CD4-positive, alpha-beta T cell (primary cell): ENCODE measurements around the gene PCDH19. TPM values are rescaled to one million over a fixed set of nuclear protein-coding genes. Genes with fewer than 3 reads are reported as not detected.

ENCODE experiments used
- ATAC-seq: fragments of 200-7000 bp; cut with Tn5 transposase; one replicate; pipeline ENCODE4 v1.10.0; 2022; ENCODE audit warnings: mild to moderate bottlenecking; ENCODE audit not compliant: poor library complexity
- CTCF ChIA-PET: fragments of 350-600 bp; sonication (Branson Sonifier 250); formaldehyde crosslinking; loops from one replicate; lab custom pipeline; 2021; ENCODE audit warnings: antibody characterized with exemption, inconsistent platforms; lab: Charles Lee
- POLR2A ChIA-PET: fragments of 350-600 bp; sonication (Branson Sonifier 250); formaldehyde crosslinking; loops from one replicate; lab custom pipeline; 2021; ENCODE audit warnings: antibody characterized with exemption, inconsistent platforms; lab: Charles Lee
- DNase-seq, 14 experiments: peaks; one replicate each; pipeline ENCODE4 v3.0.0-alpha.2; 2013 to 2020; ENCODE audit warnings: mixed read lengths in 2 of 14
- H3K27ac ChIP-seq, 2 donors: one replicate each; pipeline versions ENCODE4 v1.5.1 to v1.7.0; 2013; ENCODE audit warnings: low read length in 2 of 2, low read depth in 1 of 2, mild to moderate bottlenecking in 1 of 2
- H3K27me3 ChIP-seq, 2 experiments: 1 replicate in 1 of 2; 2 replicates in 1 of 2; pipeline versions ENCODE4 v1.6.1 to v1.7.0; 2013; ENCODE audit warnings: low read length in 2 of 2, control low read depth in 1 of 2, mild to moderate bottlenecking in 1 of 2, moderate library complexity in 1 of 2; ENCODE audit not compliant: insufficient read depth in 2 of 2, control insufficient read depth in 1 of 2
- H3K36me3 ChIP-seq: one replicate; pipeline ENCODE4 v1.6.1; 2013; ENCODE audit warnings: low read length, control low read depth; ENCODE audit not compliant: insufficient read depth
- H3K4me1 ChIP-seq: one replicate; pipeline ENCODE4 v1.6.1; 2013; ENCODE audit warnings: low read length, control low read depth; ENCODE audit not compliant: insufficient read depth
- H3K4me3 ChIP-seq: one replicate; pipeline ENCODE4 v1.5.1; 2013; ENCODE audit warnings: mild to moderate bottlenecking, low read length, moderate library complexity
- H3K9me3 ChIP-seq, 2 experiments: 1 replicate in 1 of 2; 2 replicates in 1 of 2; pipeline versions ENCODE4 v1.6.1 to v1.7.0; 2013; ENCODE audit warnings: low read length in 2 of 2, mild to moderate bottlenecking in 2 of 2, control low read depth in 1 of 2, moderate library complexity in 1 of 2; ENCODE audit not compliant: control insufficient read depth in 1 of 2, insufficient read depth in 1 of 2
- H3K27ac Mint-ChIP-seq: one replicate; pipeline ENCODE4 v1.8.0; 2020; ENCODE audit warnings: mixed read lengths
- H3K27me3 Mint-ChIP-seq: one replicate; pipeline ENCODE4 v1.8.0; 2021; ENCODE audit warnings: mixed read lengths
- H3K36me3 Mint-ChIP-seq: one replicate; pipeline ENCODE4 v1.8.0; 2021; ENCODE audit warnings: low read depth, mixed read lengths
- H3K4me1 Mint-ChIP-seq: one replicate; pipeline ENCODE4 v1.8.0; 2021; ENCODE audit warnings: low read depth, mixed read lengths
- H3K4me3 Mint-ChIP-seq: one replicate; pipeline ENCODE4 v1.8.0; 2020; ENCODE audit warnings: mild to moderate bottlenecking, mixed read lengths
- H3K9me3 Mint-ChIP-seq: one replicate; pipeline ENCODE4 v1.8.0; 2020; ENCODE audit warnings: mixed read lengths
- CTCF ChIP-seq: fragments of 200-600 bp; IDR thresholded peaks from one replicate; pipeline ENCODE4 v1.8.0; 2022; ENCODE audit warnings: antibody characterized with exemption, mild to moderate bottlenecking
- intact Hi-C, 2 experiments: fragments of 100-400 bp; cut with DNase I in 1 of 2; cut with micrococcal nuclease in 1 of 2; formaldehyde crosslinking; loops; one replicate each; pipeline versions ENCODE4 v1.15.1 to v1.9.0; 2023 to 2025; cut with DNase I, micrococcal nuclease
- total RNA-seq, 174 experiments: library from RNA in 2 of 174; stranded (reverse) in 2 of 174; gene quantifications; one replicate each; pipeline ENCODE4 v1.2.3 and lab custom pipeline; 2021 to 2026

PCDH19 gene
- total RNA-seq, 2 experiments from 2014 or later, result 0.03 TPM; not detected in 1

GRCh38 chrX:100440006-100440405 lies 29.9 kb upstream of the PCDH19 start:
- no peaks in the 10 kb centered on the region for H3K36me3 Mint-ChIP-seq
- ChIA-PET CTCF (no interaction called here), POLR2A (no interaction called here)
- H3K4me1 Mint-ChIP-seq, result no peaks in the 10 kb centered on the region
- DNase-seq (no peak), ATAC-seq (no peak)
- H3K27ac Mint-ChIP-seq, result no peak overlapping the region
- no peak for TF ChIP-seq CTCF
- intact Hi-C loops, result no loop called here
- H3K9me3 Mint-ChIP-seq, result no peaks in the 10 kb centered on the region
- no peaks in the 10 kb centered on the region for H3K9me3 ChIP-seq
- no peak overlapping the region for H3K4me3 Mint-ChIP-seq
- H3K27me3 ChIP-seq, result no peaks in the 10 kb centered on the region
- H3K4me3 ChIP-seq, result no peak overlapping the region
- H3K27me3 Mint-ChIP-seq, result no peaks in the 10 kb centered on the region
- no peak overlapping the region for H3K27ac ChIP-seq
- H3K4me1 ChIP-seq, result no peaks in the 10 kb centered on the region
- no peaks in the 10 kb centered on the region for H3K36me3 ChIP-seq

GRCh38 chrX:100435726-100436125 lies 25.7 kb upstream of the PCDH19 start:
- ChIA-PET CTCF (no interaction called here), POLR2A (no interaction called here)
- Mint-ChIP-seq H3K4me1 (no peaks in the 10 kb centered on the region), H3K4me3 (no peak overlapping the region), H3K9me3 (no peaks in the 10 kb centered on the region), H3K27me3 (no peaks in the 10 kb centered on the region), H3K27ac (no peak overlapping the region), H3K36me3 (no peaks in the 10 kb centered on the region)
- Histone ChIP-seq H3K27me3 (no peaks in the 10 kb centered on the region), H3K36me3 (no peaks in the 10 kb centered on the region), H3K4me3 (no peak overlapping the region), H3K27ac (no peak overlapping the region), H3K9me3 (no peaks in the 10 kb centered on the region), H3K4me1 (no peaks in the 10 kb centered on the region)
- no peak for DNase-seq
- TF ChIP-seq CTCF, result no peak
- no peak for ATAC-seq
- intact Hi-C loops, result no loop called here

GRCh38 chrX:100424012-100424411 lies 13.9 kb upstream of the PCDH19 start:
- Mint-ChIP-seq H3K4me1 (no peaks in the 10 kb centered on the region), H3K27ac (no peak overlapping the region), H3K27me3 (peaks cover 11% of the 10 kb centered on the region), H3K36me3 (no peaks in the 10 kb centered on the region), H3K4me3 (no peak overlapping the region), H3K9me3 (no peaks in the 10 kb centered on the region)
- H3K9me3 ChIP-seq, result no peaks in the 10 kb centered on the region
- ATAC-seq (no peak), DNase-seq (no peak)
- no peaks in the 10 kb centered on the region for H3K4me1 ChIP-seq
- H3K4me3 ChIP-seq, result no peak overlapping the region
- intact Hi-C loops, result no loop called here
- no peak for TF ChIP-seq CTCF
- H3K36me3 ChIP-seq, result no peaks in the 10 kb centered on the region
- H3K27me3 ChIP-seq, result no peaks in the 10 kb centered on the region
- H3K27ac ChIP-seq, result no peak overlapping the region
- CTCF ChIA-PET, result no interaction called here
- POLR2A ChIA-PET, result no interaction called here
